Activated CD8-positive, alpha-beta T cell treated with anti-CD3 and anti-CD28 coated beads for 36 hours (primary cell): ENCODE results near the gene RPH3AL. TPM values are rescaled to one million over a fixed set of nuclear protein-coding genes. Genes with fewer than 3 reads are reported as not detected.
A peak's percentile ranks its signal among the peaks of the same experiment; 100 is the strongest.

Experiments used
- ATAC-seq: fragments of 200-7000 bp; cut with Tn5 transposase; one replicate; pipeline ENCODE4 v1.10.0; 2021; ENCODE audit warnings: mild to moderate bottlenecking, moderate library complexity
- CTCF ChIA-PET: fragments of 350-600 bp; sonication (Branson Sonifier 250); formaldehyde crosslinking; loops from one replicate; lab custom pipeline; 2021; ENCODE audit warnings: antibody characterized with exemption; lab: Charles Lee
- POLR2A ChIA-PET: fragments of 350-600 bp; sonication (Branson Sonifier 250); formaldehyde crosslinking; loops from one replicate; lab custom pipeline; 2021; ENCODE audit warnings: antibody characterized with exemption; lab: Charles Lee
- DNase-seq: peaks from one replicate; pipeline ENCODE4 v3.0.0-alpha.2; 2020
- H3K27ac Mint-ChIP-seq: one replicate; pipeline ENCODE4 v1.8.0; 2021; ENCODE audit warnings: mild to moderate bottlenecking, mixed read lengths
- H3K27me3 Mint-ChIP-seq: one replicate; pipeline ENCODE4 v1.8.0; 2021; ENCODE audit warnings: mixed read lengths
- H3K36me3 Mint-ChIP-seq: one replicate; pipeline ENCODE4 v1.8.0; 2021; ENCODE audit warnings: low read depth, mixed read lengths
- H3K4me1 Mint-ChIP-seq: one replicate; pipeline ENCODE4 v1.8.0; 2021; ENCODE audit warnings: low read depth, mixed read lengths
- H3K4me3 Mint-ChIP-seq: one replicate; pipeline ENCODE4 v1.8.0; 2021; ENCODE audit warnings: mild to moderate bottlenecking, moderate library complexity, mixed read lengths
- H3K9me3 Mint-ChIP-seq: one replicate; pipeline ENCODE4 v1.8.0; 2021; ENCODE audit warnings: mixed read lengths
- intact Hi-C: fragments of 100-400 bp; cut with micrococcal nuclease; formaldehyde crosslinking; loops from one replicate; pipeline ENCODE4 v1.10.0; 2022
- total RNA-seq, 2 experiments: library from RNA; stranded (reverse); gene quantifications; one replicate each; pipeline ENCODE4 v1.2.3, GENCODE V29; 2021
- TF ChIP-seq, protein P1 (sequence below): fragments of 200-600 bp; IDR thresholded peaks from one replicate; pipeline ENCODE4 v1.8.0; 2022; ENCODE audit warnings: antibody characterized with exemption, mild to moderate bottlenecking

Gene RPH3AL
- total RNA-seq, 2 experiments from 2014 or later: 0.72 to 1.1 TPM

DNA sequence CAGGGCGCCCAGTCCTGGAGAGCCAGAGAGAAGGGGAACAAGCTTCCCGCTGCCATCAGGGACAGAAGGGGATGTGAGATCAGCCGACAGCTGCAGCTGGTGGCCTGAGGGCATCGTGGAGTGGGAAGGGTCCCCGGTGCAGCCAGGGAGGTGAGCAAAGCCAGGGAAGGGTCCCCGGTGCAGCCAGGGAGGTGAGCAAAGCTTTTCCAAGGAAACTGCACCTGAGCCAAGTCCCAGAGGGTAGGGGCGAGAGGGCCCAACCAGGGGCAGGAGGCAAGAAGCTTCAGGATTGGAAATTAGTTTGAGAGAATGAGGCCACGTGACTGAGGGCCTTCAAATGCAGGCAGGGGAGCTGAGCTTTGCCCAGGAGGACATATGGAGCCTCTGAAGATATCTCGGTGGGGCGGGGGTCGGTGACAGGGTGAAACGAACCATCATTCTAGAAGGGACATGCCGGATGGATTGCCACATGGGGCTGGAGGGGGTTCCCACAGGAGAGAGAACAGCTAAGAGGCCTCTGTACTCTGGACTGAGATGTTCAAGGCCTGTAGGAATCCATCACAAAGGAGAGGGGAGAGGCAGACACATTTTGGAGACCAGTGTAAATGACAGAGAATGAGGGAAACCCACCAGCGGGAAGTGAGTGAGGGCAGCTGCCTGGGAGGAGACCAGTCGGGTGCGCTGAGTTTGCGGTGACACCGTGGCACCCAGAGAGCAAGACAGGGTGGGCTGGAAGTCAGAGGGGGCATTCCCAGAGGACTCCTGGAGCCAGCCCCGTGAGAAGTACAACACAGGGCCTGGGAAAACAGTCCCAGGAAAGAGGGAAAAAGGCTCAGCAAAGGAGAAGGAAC is 31.4 kb upstream of the RPH3AL start:
- peaks cover 21% of the 10 kb centered on the region for H3K27me3 Mint-ChIP-seq
- H3K36me3 Mint-ChIP-seq: no peaks in the 10 kb centered on the region
- POLR2A ChIA-PET: interaction anchor here (0.6 kb wide), 1 partner anchor 9 kb away, joined by 3 read pairs; no protein-coding TSS in a partner anchor
- peaks cover 9% of the 10 kb centered on the region for H3K4me1 Mint-ChIP-seq
- CTCF ChIA-PET: interaction anchor here (0.9 to 1.3 kb wide), 2 partner anchors 12 to 71 kb away, joined by 3 read pairs; no protein-coding TSS in a partner anchor
- peak overlapping the region; percentile 55 for H3K4me3 Mint-ChIP-seq
- ATAC-seq (no peak), DNase-seq (no peak)
- intact Hi-C loops: no loop called here
- no peak overlapping the region for H3K27ac Mint-ChIP-seq
- TF ChIP-seq, protein P1, sequence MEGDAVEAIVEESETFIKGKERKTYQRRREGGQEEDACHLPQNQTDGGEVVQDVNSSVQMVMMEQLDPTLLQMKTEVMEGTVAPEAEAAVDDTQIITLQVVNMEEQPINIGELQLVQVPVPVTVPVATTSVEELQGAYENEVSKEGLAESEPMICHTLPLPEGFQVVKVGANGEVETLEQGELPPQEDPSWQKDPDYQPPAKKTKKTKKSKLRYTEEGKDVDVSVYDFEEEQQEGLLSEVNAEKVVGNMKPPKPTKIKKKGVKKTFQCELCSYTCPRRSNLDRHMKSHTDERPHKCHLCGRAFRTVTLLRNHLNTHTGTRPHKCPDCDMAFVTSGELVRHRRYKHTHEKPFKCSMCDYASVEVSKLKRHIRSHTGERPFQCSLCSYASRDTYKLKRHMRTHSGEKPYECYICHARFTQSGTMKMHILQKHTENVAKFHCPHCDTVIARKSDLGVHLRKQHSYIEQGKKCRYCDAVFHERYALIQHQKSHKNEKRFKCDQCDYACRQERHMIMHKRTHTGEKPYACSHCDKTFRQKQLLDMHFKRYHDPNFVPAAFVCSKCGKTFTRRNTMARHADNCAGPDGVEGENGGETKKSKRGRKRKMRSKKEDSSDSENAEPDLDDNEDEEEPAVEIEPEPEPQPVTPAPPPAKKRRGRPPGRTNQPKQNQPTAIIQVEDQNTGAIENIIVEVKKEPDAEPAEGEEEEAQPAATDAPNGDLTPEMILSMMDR: no peak
- H3K9me3 Mint-ChIP-seq: peaks cover 3% of the 10 kb centered on the region

DNA sequence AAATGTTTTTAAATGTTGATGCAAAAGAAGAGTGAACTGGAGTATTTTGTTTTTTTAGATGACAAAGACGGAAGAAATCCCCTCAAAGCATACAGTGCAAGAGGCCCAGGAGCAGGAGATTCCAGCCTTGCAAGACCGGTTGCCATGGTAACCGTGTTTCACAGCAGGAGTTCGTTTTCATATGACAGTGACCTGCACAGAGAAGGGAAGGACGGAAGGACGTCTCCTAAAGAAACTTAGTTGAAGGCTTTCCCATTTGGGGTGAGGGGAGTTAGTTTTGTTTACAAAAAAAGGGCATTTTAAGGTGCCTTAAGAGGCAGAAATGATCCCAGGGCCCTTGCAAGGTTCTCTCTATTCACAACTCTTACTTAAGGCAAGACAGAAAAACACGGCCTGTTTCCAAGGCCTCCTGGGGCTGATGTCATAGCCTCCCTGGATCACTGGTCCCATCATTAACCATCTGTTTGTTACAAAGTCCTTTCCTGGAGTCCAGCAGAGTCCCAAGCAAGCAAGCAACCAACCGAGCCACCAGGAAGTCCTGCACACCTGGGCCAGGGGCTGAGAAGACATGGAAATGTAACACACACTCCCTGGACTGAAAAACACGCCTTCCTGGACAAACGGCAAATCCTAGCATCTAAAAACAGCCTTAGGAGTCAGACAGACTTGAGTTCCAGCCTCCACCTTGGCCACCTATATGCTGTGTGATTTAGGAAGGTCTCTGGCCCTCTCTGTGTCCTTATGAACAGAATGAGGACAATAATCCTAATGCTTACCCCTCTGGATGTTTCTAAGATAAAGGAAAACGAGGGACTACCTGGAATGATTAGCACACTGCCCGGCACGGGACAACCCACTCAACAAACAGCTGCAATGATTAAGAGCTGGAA is 30.3 kb upstream of the RPH3AL start:
- no peak overlapping the region for H3K4me3 Mint-ChIP-seq
- ChIA-PET POLR2A (no interaction called here), CTCF (interaction anchor here (1.3 kb wide), 1 partner anchor 11 kb away, joined by 3 read pairs; no protein-coding TSS in a partner anchor)
- peaks cover 21% of the 10 kb centered on the region for H3K27me3 Mint-ChIP-seq
- H3K4me1 Mint-ChIP-seq: peaks cover 9% of the 10 kb centered on the region
- peaks cover 3% of the 10 kb centered on the region for H3K9me3 Mint-ChIP-seq
- DNase-seq (no peak), ATAC-seq (no peak)
- TF ChIP-seq, protein P1: no peak
- no peak overlapping the region for H3K27ac Mint-ChIP-seq
- H3K36me3 Mint-ChIP-seq: no peaks in the 10 kb centered on the region
- intact Hi-C loops: no loop called here

DNA sequence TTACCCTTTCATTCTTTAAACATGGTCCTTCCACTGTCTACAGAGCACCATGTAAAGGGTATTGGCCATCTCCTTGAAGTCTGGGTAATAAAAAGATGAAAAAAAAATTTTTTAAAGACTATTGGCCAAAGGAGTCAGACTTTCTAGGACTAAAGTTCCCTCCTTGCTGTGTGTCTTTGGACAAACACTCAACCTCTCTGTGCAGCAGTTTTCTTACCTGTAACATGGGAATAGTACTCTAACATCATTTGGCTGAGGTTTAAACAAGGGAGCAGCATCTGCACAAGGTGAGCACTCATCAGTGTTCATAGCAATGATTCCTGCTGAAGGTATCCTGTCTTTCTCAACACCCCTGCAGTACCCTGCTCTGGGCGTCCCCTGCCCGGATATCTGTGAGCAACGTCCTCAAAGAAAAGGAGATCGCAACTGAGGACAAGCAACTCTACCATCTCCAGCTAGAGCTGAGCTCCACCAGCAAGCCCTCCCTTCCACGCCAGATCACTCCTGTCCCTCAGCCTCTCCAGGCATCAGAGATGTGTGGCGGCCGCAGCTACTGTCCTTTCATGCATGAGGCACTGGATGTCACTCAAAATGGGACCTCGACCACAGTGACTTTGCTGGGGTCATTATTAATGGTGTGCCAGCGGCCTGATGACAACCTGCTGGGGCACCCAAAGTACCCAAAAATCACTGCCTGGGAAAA is 29.5 kb upstream of the RPH3AL start:
- CTCF ChIA-PET: no interaction called here

DNA sequence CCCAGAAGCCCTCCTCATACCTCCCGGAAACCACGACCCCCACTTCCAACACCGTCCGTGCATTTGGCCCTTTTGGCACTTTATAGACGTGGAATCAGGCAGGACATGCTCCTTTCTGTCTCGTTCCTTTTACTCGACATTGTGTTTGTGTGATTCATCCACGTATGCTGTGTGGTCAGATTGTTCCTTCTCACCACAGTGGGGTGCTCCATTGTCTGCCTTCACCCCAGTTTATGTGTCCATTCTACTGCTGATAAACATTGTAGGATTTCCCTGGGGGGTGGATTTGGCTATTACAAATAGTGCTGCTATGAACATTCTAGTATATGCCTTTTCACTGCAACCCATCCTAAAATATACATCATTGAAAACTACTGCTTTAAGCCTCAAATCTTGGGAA is 28.9 kb upstream of the RPH3AL start:
- Mint-ChIP-seq H3K36me3 (no peaks in the 10 kb centered on the region), H3K9me3 (peaks cover 3% of the 10 kb centered on the region), H3K4me3 (no peak overlapping the region), H3K27ac (no peak overlapping the region), H3K4me1 (peaks cover 9% of the 10 kb centered on the region), H3K27me3 (peaks cover 11% of the 10 kb centered on the region)
- DNase-seq: no peak
- CTCF ChIA-PET: no interaction called here
- POLR2A ChIA-PET: no interaction called here
- TF ChIP-seq, protein P1: no peak
- intact Hi-C loops: no loop called here
- ATAC-seq: no peak

More for the DNA sequence above, 29.5 kb upstream of the RPH3AL start:
- H3K27ac Mint-ChIP-seq: no peak overlapping the region
- peaks cover 9% of the 10 kb centered on the region for H3K4me1 Mint-ChIP-seq
- POLR2A ChIA-PET: no interaction called here
- ATAC-seq (no peak), DNase-seq (no peak)
- TF ChIP-seq, protein P1: no peak
- peaks cover 17% of the 10 kb centered on the region for H3K27me3 Mint-ChIP-seq
- no peaks in the 10 kb centered on the region for H3K36me3 Mint-ChIP-seq
- H3K4me3 Mint-ChIP-seq: no peak overlapping the region
- intact Hi-C loops: no loop called here
- H3K9me3 Mint-ChIP-seq: peaks cover 3% of the 10 kb centered on the region
